Stimulated activated CD4-positive, alpha-beta T cell treated with anti-CD3 and anti-CD28 coated beads, TNF-alpha, amount 100 ng/mL, for 1 hour (primary cell): Measurements from ENCODE around the gene CCDC47.
"Not testable (repeated sequence)": the region's sequence is repeated elsewhere in the genome, so short reads cannot be mapped to it uniquely, and the experiment has no call there.

ENCODE experiments used
- DNase-seq, 3 donors: peaks; one replicate each; pipeline ENCODE4 v3.0.0-alpha.2; 2020; ENCODE audit warnings: low read depth in 3 of 3, low spot score in 1 of 3

Gene CCDC47

GRCh38 chr17:63740464-63741142, 32.8 kb downstream of the CCDC47 start:
- no peak for DNase-seq

- no peak for DNase-seq
Observed at GRCh38 chr17:63735691-63736090, 37.7 kb downstream of the CCDC47 start.

GRCh38 chr17:63722403-63722802, 51.0 kb downstream of the CCDC47 start:
- DNase-seq, result no peak

- DNase-seq, result not testable (repeated sequence)
Observed at GRCh38 chr17:63720194-63720593, 53.2 kb downstream of the CCDC47 start.

GRCh38 chr17:63718988-63719387, 54.4 kb downstream of the CCDC47 start:
- no peak for DNase-seq

GRCh38 chr17:63716426-63716825, 57.0 kb downstream of the CCDC47 start:
- DNase-seq, result no peak

- no peak for DNase-seq
Observed at GRCh38 chr17:63714550-63715277, 58.7 kb downstream of the CCDC47 start.

- DNase-seq, result no peak
Observed at GRCh38 chr17:63709110-63709509, 64.3 kb downstream of the CCDC47 start.

- DNase-seq, result no peak
Observed at GRCh38 chr17:63707151-63707550, 66.2 kb downstream of the CCDC47 start.

- no peak for DNase-seq
Observed at GRCh38 chr17:63706336-63707082, 66.9 kb downstream of the CCDC47 start.

GRCh38 chr17:63705657-63706056, 67.7 kb downstream of the CCDC47 start:
- no peak for DNase-seq

- DNase-seq, result no peak
Observed at GRCh38 chr17:63704836-63705235, 68.6 kb downstream of the CCDC47 start.

GRCh38 chr17:63704259-63704576, 69.2 kb downstream of the CCDC47 start:
- DNase-seq, result no peak

- DNase-seq, result no peak
Observed at GRCh38 chr17:63703556-63704258, 69.7 kb downstream of the CCDC47 start.

- no peak for DNase-seq
Observed at GRCh38 chr17:63703029-63703428, 70.4 kb downstream of the CCDC47 start.

- no peak for DNase-seq
Observed at GRCh38 chr17:63702721-63703015, 70.7 kb downstream of the CCDC47 start.

GRCh38 chr17:63701868-63702720, 71.3 kb downstream of the CCDC47 start:
- peak; percentile 42 to 59 (median 53) for DNase-seq

GRCh38 chr17:63701456-63701820, 72.0 kb downstream of the CCDC47 start:
- no peak for DNase-seq

- DNase-seq, result peak in 2 of 3 donors; percentile 18 to 39
Observed at GRCh38 chr17:63700528-63701455, 72.6 kb downstream of the CCDC47 start.
